Natural killer cell treated with Interleukin-12 subunit alpha and Interleukin-12 subunit beta and Interleukin-15 and Interleukin-18, amount 100 ng/mL, for 72 hours (primary cell): Measurements from ENCODE around the gene SMIM27. TPM values are rescaled to one million over a fixed set of nuclear protein-coding genes. Genes with fewer than 3 reads are reported as not detected.
"Not testable (repeated sequence)": the region's sequence is repeated elsewhere in the genome, so short reads cannot be mapped to it uniquely, and the experiment has no call there.

Experiments
- ATAC-seq, 2 donors: fragments of 150-1000 bp; cut with Tn5 transposase in 1 of 2; sonication (Bioruptor Pico), chemical (Tn5 transposase) in 1 of 2; 2 replicates each; pipeline ENCODE4 v1.10.0; 2021
- DNase-seq: peaks from one replicate; pipeline ENCODE4 v3.0.0; 2022; ENCODE audit warnings: low spot score
- H3K27ac Mint-ChIP-seq, 2 donors: 1 replicate in 1 of 2; 2 replicates in 1 of 2; pipeline ENCODE4 v1.8.0; 2022; ENCODE audit warnings: mixed read lengths in 2 of 2, mild to moderate bottlenecking in 1 of 2, moderate library complexity in 1 of 2
- H3K27me3 Mint-ChIP-seq, 2 donors: 1 replicate in 1 of 2; 2 replicates in 1 of 2; pipeline ENCODE4 v1.8.0; 2022; ENCODE audit warnings: mixed read lengths in 2 of 2
- H3K36me3 Mint-ChIP-seq: one replicate; pipeline ENCODE4 v1.8.0; 2022; ENCODE audit warnings: mixed read lengths
- H3K4me1 Mint-ChIP-seq, 2 donors: 1 replicate in 1 of 2; 2 replicates in 1 of 2; pipeline ENCODE4 v1.8.0; 2022; ENCODE audit warnings: low read depth in 2 of 2, mixed read lengths in 2 of 2, mild to moderate bottlenecking in 1 of 2
- H3K4me3 Mint-ChIP-seq: one replicate; pipeline ENCODE4 v1.8.0; 2022; ENCODE audit warnings: mixed read lengths
- H3K9me3 Mint-ChIP-seq: 2 replicates; pipeline ENCODE4 v1.8.0; 2022; ENCODE audit warnings: mixed read lengths
- total RNA-seq, 2 donors: library from RNA; stranded (reverse); gene quantifications; one replicate each; pipeline ENCODE4 v1.2.3, GENCODE V29; 2022

SMIM27 gene
- total RNA-seq, 2 donors from 2014 or later = 6.4 to 9.1 TPM

GRCh38 chr9:32533816-32534215 lies 18.3 kb upstream of the SMIM27 start:
- Mint-ChIP-seq H3K36me3 (no peaks in the 10 kb centered on the region), H3K4me3 (no peak overlapping the region), H3K9me3 (no peaks in the 10 kb centered on the region), H3K27ac (no peak overlapping the region), H3K4me1 (no peaks in the 10 kb centered on the region), H3K27me3 (no peaks in the 10 kb centered on the region)
- no peak for DNase-seq
- no peak for ATAC-seq

DNA sequence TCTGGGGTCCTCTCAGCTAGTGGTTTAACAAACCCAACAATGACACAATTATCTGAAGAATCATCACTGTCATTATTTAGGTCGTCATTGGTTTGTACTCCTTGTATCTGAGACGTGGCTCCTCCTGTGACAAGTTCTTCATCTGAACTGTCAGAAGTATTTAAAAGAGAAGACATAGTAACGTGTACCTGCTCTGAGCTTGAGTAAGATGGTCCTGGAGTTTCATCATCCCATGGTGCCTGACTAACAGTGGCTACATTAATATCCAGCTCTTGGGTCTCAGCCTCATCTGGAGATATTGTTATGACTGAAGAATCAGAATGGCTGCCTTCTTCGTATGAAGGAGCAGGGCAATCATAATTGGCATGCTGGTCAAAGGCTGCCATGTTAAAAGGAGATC lies 9.1 kb upstream of the SMIM27 start:
- Mint-ChIP-seq H3K27me3 (no peaks in the 10 kb centered on the region), H3K4me3 (no peak overlapping the region), H3K9me3 (no peaks in the 10 kb centered on the region), H3K4me1 (peaks cover 7 to 9% of the 10 kb centered on the region in 2 donors), H3K36me3 (peaks cover 24% of the 10 kb centered on the region), H3K27ac (no peak overlapping the region)
- DNase-seq (no peak), ATAC-seq (no peak)

DNA sequence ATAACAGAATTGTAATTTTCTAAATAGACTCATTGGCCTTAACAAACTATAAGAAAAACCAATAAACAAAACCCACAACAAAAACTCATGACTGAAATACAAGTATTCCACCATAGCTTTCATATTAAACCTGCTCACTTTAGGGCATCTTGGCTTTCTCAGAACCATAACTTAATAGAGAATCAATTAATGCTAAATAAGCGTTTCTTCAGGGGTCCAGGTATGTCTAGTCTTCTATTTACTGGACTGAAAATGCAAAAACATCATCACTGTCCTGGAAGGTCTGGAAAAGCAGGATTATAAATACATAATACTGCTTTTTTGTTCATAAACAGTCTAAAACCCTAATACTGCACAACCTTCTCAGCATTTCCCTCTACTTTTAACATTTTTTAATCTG lies 6.2 kb upstream of the SMIM27 start:
- no peak overlapping the region for H3K4me3 Mint-ChIP-seq
- DNase-seq (no peak), ATAC-seq (no peak)
- peaks cover 21 to 24% of the 10 kb centered on the region in 2 donors for H3K4me1 Mint-ChIP-seq
- H3K9me3 Mint-ChIP-seq = no peaks in the 10 kb centered on the region
- no peak overlapping the region for H3K27ac Mint-ChIP-seq
- no peaks in the 10 kb centered on the region for H3K27me3 Mint-ChIP-seq
- H3K36me3 Mint-ChIP-seq = peaks cover 24% of the 10 kb centered on the region

DNA sequence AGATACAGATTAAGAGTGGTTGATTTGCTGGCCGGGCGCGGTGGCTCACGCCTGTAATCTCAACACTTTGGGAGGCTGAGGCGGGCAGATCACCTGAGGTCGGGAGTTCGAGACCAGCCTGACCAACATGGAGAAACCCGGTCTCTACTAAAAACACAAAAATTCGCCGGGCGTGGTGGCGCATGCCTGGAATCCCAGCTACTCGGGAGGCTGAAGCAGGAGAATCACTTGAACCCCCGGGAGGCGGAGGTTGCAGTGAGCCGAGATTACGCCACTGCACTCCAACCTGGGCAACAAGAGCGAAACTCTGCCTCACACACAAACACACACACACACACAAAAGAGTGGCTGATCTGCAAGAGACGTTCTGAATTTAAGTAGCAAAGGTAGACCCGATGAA lies 3.9 kb upstream of the SMIM27 start:
- peaks cover 30 to 35% of the 10 kb centered on the region in 2 donors for H3K4me1 Mint-ChIP-seq
- not testable (repeated sequence) for DNase-seq, ATAC-seq, H3K27ac Mint-ChIP-seq, H3K27me3 Mint-ChIP-seq, H3K9me3 Mint-ChIP-seq, H3K4me3 Mint-ChIP-seq
- peaks cover 11% of the 10 kb centered on the region for H3K36me3 Mint-ChIP-seq

GRCh38 chr9:32550150-32550561 lies 2.0 kb upstream of the SMIM27 start:
- H3K27ac Mint-ChIP-seq = peak overlapping the region; percentile 100
- H3K4me1 Mint-ChIP-seq = peaks cover 27 to 35% of the 10 kb centered on the region in 2 donors
- no peaks in the 10 kb centered on the region for H3K9me3 Mint-ChIP-seq
- no peak for ATAC-seq
- DNase-seq = no peak
- H3K36me3 Mint-ChIP-seq = peaks cover 4% of the 10 kb centered on the region
- H3K4me3 Mint-ChIP-seq = peak overlapping the region; percentile 98
- no peaks in the 10 kb centered on the region for H3K27me3 Mint-ChIP-seq

- no peaks in the 10 kb centered on the region for H3K9me3 Mint-ChIP-seq
- H3K27ac Mint-ChIP-seq = peak overlapping the region; percentile 100
- peaks cover 27 to 36% of the 10 kb centered on the region in 2 donors for H3K4me1 Mint-ChIP-seq
- ATAC-seq = peak; percentile 89 to 91
- peaks cover 4% of the 10 kb centered on the region for H3K36me3 Mint-ChIP-seq
- DNase-seq = peak; percentile 93
- H3K27me3 Mint-ChIP-seq = no peaks in the 10 kb centered on the region
- H3K4me3 Mint-ChIP-seq = peak overlapping the region; percentile 98
Observed at GRCh38 chr9:32550562-32551275, 1.4 kb upstream of the SMIM27 start.

- peaks cover 34 to 44% of the 10 kb centered on the region in 2 donors for H3K4me1 Mint-ChIP-seq
- no peaks in the 10 kb centered on the region for H3K9me3 Mint-ChIP-seq
Observed at GRCh38 chr9:32551276-32552051, 663 bp upstream of the SMIM27 start.

DNA sequence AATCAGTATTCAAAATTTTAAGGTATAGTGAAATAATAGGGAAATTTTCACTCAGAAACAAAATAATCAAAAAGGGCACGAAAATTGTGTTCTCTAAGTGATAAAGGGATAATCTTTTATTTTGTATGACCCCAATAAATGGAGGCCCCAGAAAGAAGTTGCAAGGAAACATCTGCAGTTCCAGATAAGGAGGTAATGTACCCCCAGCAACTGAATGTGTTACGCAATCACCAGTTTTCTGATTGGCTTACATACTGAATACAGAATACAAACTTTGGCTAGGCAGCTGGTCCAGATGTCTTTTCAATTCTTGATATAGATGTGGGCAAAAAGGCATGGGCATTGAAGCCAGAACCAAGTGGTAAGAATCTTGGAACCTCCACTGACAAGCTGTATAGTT lies 2.0 kb downstream of the SMIM27 start:
- no peak overlapping the region for H3K4me3 Mint-ChIP-seq
- ATAC-seq (no peak), DNase-seq (no peak)
- H3K4me1 Mint-ChIP-seq = peaks cover 30 to 43% of the 10 kb centered on the region in 2 donors
- no peaks in the 10 kb centered on the region for H3K9me3 Mint-ChIP-seq
- no peaks in the 10 kb centered on the region for H3K27me3 Mint-ChIP-seq
- H3K27ac Mint-ChIP-seq = no peak overlapping the region
- H3K36me3 Mint-ChIP-seq = peaks cover 4% of the 10 kb centered on the region

More at GRCh38 chr9:32551276-32552051, 663 bp upstream of the SMIM27 start:
- peak; percentile 66 for DNase-seq
- Mint-ChIP-seq H3K36me3 (peaks cover 4% of the 10 kb centered on the region), H3K4me3 (peak overlapping the region; percentile 98), H3K27me3 (no peaks in the 10 kb centered on the region), H3K27ac (peak overlapping the region; percentile 100)
- peak; percentile 16 to 28 for ATAC-seq

DNA sequence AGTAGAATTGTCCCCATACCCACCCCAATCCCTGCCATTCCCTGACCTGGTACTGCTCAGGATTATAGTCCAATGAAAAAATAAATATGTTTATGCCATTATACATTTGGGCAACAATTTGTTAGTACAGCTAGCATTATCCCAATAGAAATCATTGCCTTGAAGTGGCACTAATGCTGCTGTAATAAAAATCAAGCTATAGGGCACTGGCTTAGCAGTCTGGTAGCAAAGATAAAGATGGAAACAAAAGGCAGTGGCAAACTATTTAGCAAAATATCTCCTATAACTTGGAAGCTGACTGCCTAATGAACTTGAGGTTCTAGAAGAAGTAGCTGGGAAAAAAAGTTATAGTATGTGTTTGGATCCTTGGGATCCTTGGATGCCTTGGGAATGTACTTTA lies 2.5 kb downstream of the SMIM27 start:
- Mint-ChIP-seq H3K36me3 (peaks cover 4% of the 10 kb centered on the region), H3K27ac (peak overlapping the region in 1 of 2 donors; percentile 9), H3K27me3 (no peaks in the 10 kb centered on the region), H3K4me3 (no peak overlapping the region), H3K4me1 (peaks cover 33 to 46% of the 10 kb centered on the region in 2 donors), H3K9me3 (no peaks in the 10 kb centered on the region)
- DNase-seq (no peak), ATAC-seq (no peak)

DNA sequence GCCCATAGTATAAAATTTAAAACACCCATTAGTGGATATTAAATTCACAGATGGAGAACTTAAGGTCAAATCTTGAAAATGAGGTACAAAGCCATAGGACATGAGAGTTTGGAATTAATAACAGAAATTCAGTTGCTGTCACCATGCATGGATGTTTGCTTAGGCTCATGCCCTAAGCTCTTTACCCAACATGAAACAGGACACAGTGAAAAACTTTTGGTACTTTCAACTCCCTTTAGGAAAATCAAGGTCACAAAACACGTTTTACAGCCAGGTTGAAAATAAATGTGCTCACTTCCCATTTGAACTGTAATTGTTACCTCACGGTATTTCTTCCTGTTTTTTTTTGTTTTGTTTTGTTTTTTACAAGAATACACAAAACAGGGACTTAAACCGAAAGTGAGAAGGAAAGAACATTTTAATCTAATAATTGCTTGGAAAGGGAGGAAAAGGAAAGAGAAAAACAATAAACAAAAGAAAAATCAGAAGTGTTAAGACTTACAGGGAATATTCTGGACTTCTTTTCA lies 6.3 kb downstream of the SMIM27 start:
- Mint-ChIP-seq H3K4me3 (no peak overlapping the region), H3K27ac (peak overlapping the region in 1 of 2 donors; percentile 6), H3K36me3 (no peaks in the 10 kb centered on the region), H3K27me3 (no peaks in the 10 kb centered on the region), H3K9me3 (no peaks in the 10 kb centered on the region), H3K4me1 (peaks cover 13 to 24% of the 10 kb centered on the region in 2 donors)
- no peak for DNase-seq
- no peak for ATAC-seq

GRCh38 chr9:32565967-32566366 lies 13.8 kb downstream of the SMIM27 start:
- peaks cover 14 to 24% of the 10 kb centered on the region in 2 donors for H3K4me1 Mint-ChIP-seq
- peak overlapping the region in 1 of 2 donors; percentile 53 for H3K27ac Mint-ChIP-seq
- ATAC-seq = no peak
- peak overlapping the region; percentile 32 for H3K4me3 Mint-ChIP-seq
- no peaks in the 10 kb centered on the region for H3K9me3 Mint-ChIP-seq
- H3K27me3 Mint-ChIP-seq = no peaks in the 10 kb centered on the region
- peaks cover 7% of the 10 kb centered on the region for H3K36me3 Mint-ChIP-seq
- no peak for DNase-seq

- H3K4me1 Mint-ChIP-seq = peaks cover 15 to 25% of the 10 kb centered on the region in 2 donors
- no peaks in the 10 kb centered on the region for H3K27me3 Mint-ChIP-seq
- H3K9me3 Mint-ChIP-seq = no peaks in the 10 kb centered on the region
- H3K4me3 Mint-ChIP-seq = no peak overlapping the region
- ATAC-seq (no peak), DNase-seq (no peak)
- H3K36me3 Mint-ChIP-seq = peaks cover 7% of the 10 kb centered on the region
- H3K27ac Mint-ChIP-seq = peak overlapping the region in 1 of 2 donors; percentile 53
Observed at GRCh38 chr9:32566770-32567169, 14.6 kb downstream of the SMIM27 start.

DNA sequence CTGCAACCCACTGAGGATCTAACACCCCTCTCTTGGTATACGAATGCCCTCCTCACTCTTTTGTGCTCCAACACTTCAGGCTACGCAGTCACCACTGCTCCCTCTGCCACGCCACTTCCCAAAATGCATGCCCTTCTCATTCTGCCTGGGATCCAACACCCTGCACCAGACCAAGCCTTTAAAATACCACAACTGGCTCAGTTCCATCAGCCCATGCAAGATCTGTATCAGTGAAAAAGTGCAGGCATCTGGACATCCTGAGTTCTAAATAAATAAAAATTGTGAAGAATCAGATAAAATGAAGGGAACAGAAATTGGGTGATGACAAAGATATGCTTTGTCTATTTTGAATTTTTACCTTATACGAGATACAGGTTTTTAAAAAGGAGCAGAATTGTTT lies 18.1 kb downstream of the SMIM27 start:
- ATAC-seq (no peak), DNase-seq (no peak)
- Mint-ChIP-seq H3K36me3 (peaks cover 7% of the 10 kb centered on the region), H3K9me3 (no peaks in the 10 kb centered on the region), H3K27me3 (no peaks in the 10 kb centered on the region), H3K4me3 (no peak overlapping the region), H3K4me1 (peaks cover 25 to 34% of the 10 kb centered on the region in 2 donors), H3K27ac (no peak overlapping the region)
